COR-L47 (cell line): Measurements from ENCODE around the gene UBR3.
"Not testable (repeated sequence)": the region's sequence is repeated elsewhere in the genome, so short reads cannot be mapped to it uniquely, and the experiment has no call there.

ENCODE experiments used
- DNase-seq: peaks from one replicate; lab custom pipeline; 2025; lab: John Stamatoyannopoulos, UW

UBR3 gene

GRCh38 chr2:170113168-170113894, 286.1 kb downstream of the UBR3 start:
- peak; percentile 24 for DNase-seq

DNA sequence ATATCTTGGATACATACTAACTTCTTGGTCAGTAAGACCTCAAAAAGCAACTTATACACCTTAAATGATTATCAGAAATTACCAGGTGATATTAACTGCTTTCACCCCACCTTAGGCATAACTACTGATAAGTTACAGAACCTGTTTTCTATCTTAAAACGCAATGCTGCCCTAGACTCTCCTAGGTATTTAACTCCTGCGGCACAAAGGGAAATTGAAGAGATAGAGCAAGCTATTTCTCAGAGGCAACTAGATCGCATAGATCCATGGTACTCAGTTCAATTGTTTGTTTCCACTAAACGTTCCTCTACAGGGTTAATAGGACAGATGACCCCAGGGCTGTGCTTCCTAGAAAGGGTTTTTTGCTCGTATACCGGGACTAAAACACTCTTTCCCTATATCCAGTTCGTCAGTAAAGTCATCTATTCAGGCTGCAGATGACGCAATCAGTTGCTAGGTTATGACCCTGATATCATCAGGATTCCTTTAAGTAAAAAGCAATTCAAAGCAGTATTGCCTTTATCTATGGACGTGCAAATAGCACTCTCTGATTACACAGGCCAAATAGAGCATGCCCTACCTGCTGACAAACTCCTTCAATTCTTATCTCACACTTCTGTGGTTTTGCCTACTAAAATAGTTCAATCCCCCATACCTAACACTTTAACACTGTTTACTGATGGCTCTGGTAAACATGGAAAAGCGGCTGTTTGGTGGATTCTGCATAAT, 288.4 kb downstream of the UBR3 start:
- DNase-seq: no peak

GRCh38 chr2:170118641-170119040, 291.4 kb downstream of the UBR3 start:
- DNase-seq: no peak

DNA sequence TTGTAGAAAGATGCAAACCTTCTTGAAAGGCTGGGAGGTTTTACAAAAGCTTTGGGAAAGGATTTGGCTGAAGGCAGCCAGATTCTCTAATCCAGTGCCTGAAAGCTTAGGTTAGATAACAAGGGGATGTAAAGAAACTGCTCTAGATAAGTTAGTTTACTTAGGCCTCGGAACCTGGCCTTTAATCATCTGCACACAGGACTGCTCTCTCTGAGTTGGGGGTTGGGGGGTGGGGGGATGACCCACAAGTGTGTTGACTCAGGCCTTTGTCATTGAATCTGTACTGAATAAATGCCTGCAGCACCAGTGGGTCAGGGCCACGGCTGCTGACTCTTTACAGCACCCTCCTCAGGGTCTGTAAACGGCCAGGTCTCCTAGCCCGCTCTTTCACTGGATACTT, 292.1 kb downstream of the UBR3 start:
- not testable (repeated sequence) for DNase-seq

DNA sequence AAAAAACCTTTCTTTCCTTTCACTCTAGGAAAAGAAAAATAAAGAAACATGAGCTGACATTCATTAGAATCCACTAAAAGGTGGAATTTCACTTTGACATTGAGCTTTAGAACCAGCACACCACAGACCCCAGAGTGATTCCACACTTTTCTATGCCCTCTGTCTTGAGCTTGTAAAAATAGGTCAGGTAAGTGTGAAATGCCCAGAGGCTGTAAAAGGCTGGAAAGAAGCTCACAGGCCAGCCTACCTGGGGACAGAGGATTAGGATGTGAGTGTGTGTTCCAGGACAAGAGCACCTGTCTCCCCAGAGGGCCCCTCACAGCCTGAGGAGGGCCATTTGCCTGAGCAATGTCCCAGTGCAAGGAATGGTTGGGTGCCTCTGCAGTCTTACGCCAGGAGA, 294.4 kb downstream of the UBR3 start:
- DNase-seq: no peak

- DNase-seq: peak; percentile 20
Observed at GRCh38 chr2:170122883-170123547, 295.8 kb downstream of the UBR3 start.

- no peak for DNase-seq
Observed at GRCh38 chr2:170123593-170123992, 296.3 kb downstream of the UBR3 start.

DNA sequence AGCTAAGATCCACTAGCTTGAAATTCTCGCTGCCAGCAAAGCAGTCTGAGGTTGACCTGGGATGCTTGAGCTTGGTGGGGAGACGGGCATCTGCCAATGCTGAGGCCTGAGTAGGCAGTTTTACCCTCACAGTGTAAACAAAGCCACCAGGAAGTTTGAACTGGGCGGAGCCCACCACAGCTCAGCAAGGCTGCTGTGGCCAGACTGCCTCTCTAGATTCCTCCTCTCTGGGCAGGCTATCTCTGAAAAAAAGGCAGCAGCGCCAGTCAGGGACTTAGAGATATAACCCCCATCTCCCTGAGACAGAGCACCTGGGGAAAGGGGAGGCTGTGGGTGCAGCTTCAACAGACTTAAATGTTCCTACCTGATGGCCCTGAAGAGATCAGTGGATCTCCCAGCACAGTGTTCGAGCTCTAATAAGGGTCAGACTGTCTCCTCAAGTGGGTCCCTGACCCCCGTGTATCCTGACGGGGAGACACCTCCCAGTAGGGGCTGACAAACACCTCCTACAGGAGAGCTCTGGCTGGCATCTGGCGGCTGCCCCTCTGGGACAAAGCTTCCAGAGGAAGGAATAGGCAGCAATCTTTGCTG, 299.0 kb downstream of the UBR3 start:
- not testable (repeated sequence) for DNase-seq
